Kidney (tissue), 14 donors: ENCODE data around the gene SLC49A4. TPM values are rescaled to one million over a fixed set of nuclear protein-coding genes. Genes with fewer than 3 reads are reported as not detected.

Experiments
- DNase-seq, 5 donors: peaks; one replicate each; pipeline ENCODE4 v3.0.0-alpha.2; 2013 to 2020
- FAIRE-seq: peaks from 2 replicates; lab custom pipeline; 2012; peaks lifted over from hg19 to GRCh38; lab: Jason Lieb, UNC
- H3K27ac ChIP-seq, 2 donors: one replicate each; pipeline ENCODE4 v1.7.0; 2013; ENCODE audit warnings: low read depth in 2 of 2, low read length in 2 of 2, inconsistent platforms in 1 of 2
- H3K27me3 ChIP-seq: one replicate; pipeline ENCODE4 v1.7.1; 2013; ENCODE audit warnings: low read length, inconsistent platforms; ENCODE audit not compliant: control insufficient read depth, insufficient read depth
- H3K36me3 ChIP-seq, 3 donors: one replicate each; pipeline versions ENCODE4 v1.7.0 to v1.7.1; 2013; ENCODE audit warnings: low read length in 3 of 3, control low read depth in 1 of 3, inconsistent platforms in 1 of 3; ENCODE audit not compliant: insufficient read depth in 3 of 3, control insufficient read depth in 2 of 3
- H3K4me1 ChIP-seq, 3 donors: one replicate each; pipeline versions ENCODE4 v1.7.0 to v1.7.1; 2013; ENCODE audit warnings: low read length in 3 of 3, inconsistent platforms in 1 of 3, low read depth in 1 of 3; ENCODE audit not compliant: control insufficient read depth in 2 of 3, insufficient read depth in 2 of 3
- H3K4me3 ChIP-seq, 3 donors: one replicate each; pipeline versions ENCODE4 v1.7.0 to v1.8.1; 2013; ENCODE audit warnings: low read length in 3 of 3, control low read depth in 1 of 3, inconsistent platforms in 1 of 3
- H3K9ac ChIP-seq, 3 donors: one replicate each; pipeline versions ENCODE4 v1.7.0 to v1.7.1; 2013; ENCODE audit warnings: low read length in 3 of 3, control low read depth in 1 of 3, inconsistent platforms in 1 of 3
- H3K9me3 ChIP-seq, 3 donors: one replicate each; pipeline versions ENCODE4 v1.7.0 to v1.7.1; 2013; ENCODE audit warnings: low read length in 3 of 3, control low read depth in 1 of 3, inconsistent platforms in 1 of 3; ENCODE audit not compliant: control insufficient read depth in 2 of 3, insufficient read depth in 1 of 3
- CTCF ChIP-seq: IDR thresholded peaks from 3 replicates; pipeline ENCODE4 v1.5.1; 2012; ENCODE audit warnings: mild to moderate bottlenecking, moderate library complexity, borderline replicate concordance; ENCODE audit not compliant: insufficient read depth; ENCODE audit errors: extremely low read depth
- intact Hi-C: fragments of 100-400 bp; cut with DNase I; formaldehyde crosslinking; loops from one replicate; pipeline ENCODE4 v1.11.1; 2022
- polyA plus RNA-seq: library from polyadenylated mRNA; stranded (reverse); fragments of 350-450 nt; fragmentation: Illumina TruSeq; extraction: RNeasy Lipid Tissue Mini Kit (QIAGEN cat#74804); gene quantifications from one replicate; pipeline ENCODE4 v1.2.3, GENCODE V29; 2014; ENCODE audit warnings: low read depth, low replicate concordance; ENCODE audit not compliant: insufficient read depth
- total RNA-seq: library from RNA; stranded (reverse); fragmentation: NEBNext Ultra II Directional; extraction: Animal tissue kit (Norgen Biotek cat#: 25700); gene quantifications from one replicate; pipeline ENCODE4 v1.2.1, GENCODE V29; 2021
- donor health status: control.
- donor health status: control.
- donor health status: control.
- donor health status: control.
- donor health status: control.
- donor health status: DM: yes; HTN: yes; CAD: no.
- donor health status: Normal renal cell carcinoma (clear cell type).

Gene SLC49A4
- total and polyA plus RNA-seq, 2 donors from 2014 or later = 10.4 to 21.7 TPM

DNA sequence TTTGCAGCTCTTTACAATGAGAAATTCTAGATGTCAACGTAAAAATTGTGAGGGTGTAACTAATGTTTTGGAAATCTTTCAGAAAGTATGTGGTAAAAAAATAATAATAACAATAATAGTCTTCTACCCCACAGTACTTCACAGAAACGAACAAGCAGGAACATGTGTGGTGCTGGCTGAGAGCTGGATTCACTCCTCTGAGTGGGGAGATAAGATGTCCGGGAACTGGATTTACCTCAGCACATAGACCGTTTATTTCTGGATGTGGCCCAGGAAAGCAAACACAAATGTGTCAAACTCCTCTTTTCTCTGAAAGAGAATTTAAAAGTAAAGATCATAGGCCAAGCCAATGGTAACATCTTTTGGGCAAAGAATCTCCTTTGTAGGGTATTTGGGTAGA, 103.4 kb downstream of the SLC49A4 start:
- Histone ChIP-seq H3K9ac (no peak overlapping the region), H3K4me1 (peaks cover 0 to 2% (median 0%) of the 10 kb centered on the region in 3 donors), H3K36me3 (no peaks in the 10 kb centered on the region), H3K9me3 (no peaks in the 10 kb centered on the region), H3K27me3 (no peaks in the 10 kb centered on the region), H3K4me3 (no peak overlapping the region), H3K27ac (no peak overlapping the region)
- DNase-seq = no peak
- TF ChIP-seq CTCF = no peak
- FAIRE-seq = no peak
- intact Hi-C loops = no loop called here

DNA sequence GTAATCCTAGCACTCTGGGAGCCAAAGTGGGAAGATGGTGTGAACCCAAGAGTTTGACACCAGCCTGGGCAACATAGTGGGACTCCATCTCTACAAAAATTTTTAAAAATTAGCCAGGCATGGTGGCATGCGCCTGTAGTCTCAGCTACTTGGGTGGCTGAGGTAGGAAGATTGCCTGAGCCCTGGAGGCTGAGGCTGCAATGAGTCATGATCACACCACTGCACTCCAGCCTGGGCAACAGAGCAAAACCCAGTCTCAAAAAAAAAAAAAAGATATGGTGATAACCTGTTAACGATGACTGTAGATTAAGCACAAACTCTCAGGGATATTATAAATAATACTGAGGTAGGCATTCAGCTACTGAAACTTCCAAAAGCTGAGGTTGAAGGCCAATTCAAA, 107.5 kb downstream of the SLC49A4 start:
- no peak for FAIRE-seq
- no peak for TF ChIP-seq CTCF
- H3K4me3 ChIP-seq = no peak overlapping the region
- no peaks in the 10 kb centered on the region for H3K4me1 ChIP-seq
- intact Hi-C loops = no loop called here
- H3K9me3 ChIP-seq = no peaks in the 10 kb centered on the region
- no peak overlapping the region for H3K27ac ChIP-seq
- H3K36me3 ChIP-seq = no peaks in the 10 kb centered on the region
- no peak for DNase-seq
- no peaks in the 10 kb centered on the region for H3K27me3 ChIP-seq
- H3K9ac ChIP-seq = no peak overlapping the region

GRCh38 chr3:122903171-122903570, 108.3 kb downstream of the SLC49A4 start:
- no peak for TF ChIP-seq CTCF
- Histone ChIP-seq H3K36me3 (no peaks in the 10 kb centered on the region), H3K9ac (no peak overlapping the region), H3K4me3 (no peak overlapping the region), H3K4me1 (no peaks in the 10 kb centered on the region), H3K9me3 (no peaks in the 10 kb centered on the region), H3K27ac (no peak overlapping the region), H3K27me3 (no peaks in the 10 kb centered on the region)
- DNase-seq = no peak
- intact Hi-C loops = no loop called here
- FAIRE-seq = no peak

DNA sequence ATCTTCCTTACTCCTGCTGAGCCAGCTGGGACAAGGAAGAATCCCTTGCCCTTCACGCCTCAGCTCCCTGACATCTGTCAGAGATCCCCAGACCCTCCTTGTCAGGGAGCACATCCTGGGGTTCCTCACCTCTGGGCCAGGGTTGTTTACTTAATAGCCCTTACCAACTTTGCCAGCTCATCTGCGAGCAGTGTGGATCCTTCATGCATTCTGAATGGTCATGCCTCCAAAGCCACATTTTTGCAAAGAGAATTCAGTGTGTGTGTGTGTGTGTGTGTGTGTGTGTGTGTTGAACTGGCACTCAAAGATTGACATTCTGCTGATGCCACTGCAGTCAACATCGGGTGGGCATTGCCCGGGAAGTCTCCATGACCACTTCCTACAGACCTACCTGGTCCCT, 112.6 kb downstream of the SLC49A4 start:
- H3K4me1 ChIP-seq = no peaks in the 10 kb centered on the region
- H3K36me3 ChIP-seq = no peaks in the 10 kb centered on the region
- no peak for TF ChIP-seq CTCF
- FAIRE-seq (no peak), DNase-seq (no peak)
- no peaks in the 10 kb centered on the region for H3K27me3 ChIP-seq
- intact Hi-C loops = no loop called here
- H3K9me3 ChIP-seq = no peaks in the 10 kb centered on the region
- no peak overlapping the region for H3K27ac ChIP-seq
- no peak overlapping the region for H3K9ac ChIP-seq
- H3K4me3 ChIP-seq = no peak overlapping the region
